ENCODE results near the gene MCC.

- TF ChIP-seq CTCF (IDR thresholded peaks at IDR 0.05): no peak
- no peak for TF ChIP-seq EZH2 (IDR thresholded peaks at IDR 0.05)
Measured at GRCh38 chr5:113433071-113433470, 55.2 kb downstream of the MCC start.
